Activated CD4-positive, alpha-beta T cell treated with anti-CD3 and anti-CD28 coated beads for 48 hours (primary cell): Measurements from ENCODE around the gene IRF1.
A peak's percentile ranks its signal among the peaks of the same experiment; 100 is the strongest.

Experiments used
- DNase-seq: peaks from one replicate; pipeline ENCODE4 v3.0.0-alpha.2; 2020

IRF1 gene

DNA sequence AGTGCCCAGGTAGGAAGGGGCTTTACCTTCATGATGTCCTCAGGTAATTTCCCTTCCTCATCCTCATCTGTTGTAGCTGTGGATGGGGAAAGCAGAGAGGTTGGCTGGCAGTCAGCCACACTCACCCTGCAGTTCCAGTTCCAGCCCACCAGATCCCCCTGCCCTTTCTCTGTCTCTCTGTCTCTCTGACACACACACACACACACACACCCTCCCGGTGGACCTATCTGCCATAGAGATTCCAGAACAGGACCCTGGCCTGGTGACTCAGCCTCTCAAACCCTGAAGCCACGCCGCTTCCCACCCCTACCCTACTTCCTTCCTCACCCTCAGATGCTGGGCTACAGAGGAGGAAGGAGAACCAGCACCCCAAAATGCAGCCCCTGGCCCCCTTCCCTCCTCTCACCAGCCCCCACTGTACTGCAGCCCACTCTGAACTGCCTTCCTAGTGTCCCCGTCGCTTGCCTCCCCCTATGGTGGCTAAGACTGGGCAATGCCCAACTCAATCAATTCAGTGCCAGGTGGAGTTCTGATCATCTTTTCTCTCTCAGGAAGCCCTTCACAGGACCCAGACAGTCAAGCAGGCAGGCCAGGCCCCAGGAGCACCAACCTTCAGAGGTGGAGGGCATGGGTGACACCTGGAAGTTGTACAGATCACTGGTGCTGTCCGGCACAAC, 4.8 kb downstream of the IRF1 start:
- DNase-seq, result no peak

DNA sequence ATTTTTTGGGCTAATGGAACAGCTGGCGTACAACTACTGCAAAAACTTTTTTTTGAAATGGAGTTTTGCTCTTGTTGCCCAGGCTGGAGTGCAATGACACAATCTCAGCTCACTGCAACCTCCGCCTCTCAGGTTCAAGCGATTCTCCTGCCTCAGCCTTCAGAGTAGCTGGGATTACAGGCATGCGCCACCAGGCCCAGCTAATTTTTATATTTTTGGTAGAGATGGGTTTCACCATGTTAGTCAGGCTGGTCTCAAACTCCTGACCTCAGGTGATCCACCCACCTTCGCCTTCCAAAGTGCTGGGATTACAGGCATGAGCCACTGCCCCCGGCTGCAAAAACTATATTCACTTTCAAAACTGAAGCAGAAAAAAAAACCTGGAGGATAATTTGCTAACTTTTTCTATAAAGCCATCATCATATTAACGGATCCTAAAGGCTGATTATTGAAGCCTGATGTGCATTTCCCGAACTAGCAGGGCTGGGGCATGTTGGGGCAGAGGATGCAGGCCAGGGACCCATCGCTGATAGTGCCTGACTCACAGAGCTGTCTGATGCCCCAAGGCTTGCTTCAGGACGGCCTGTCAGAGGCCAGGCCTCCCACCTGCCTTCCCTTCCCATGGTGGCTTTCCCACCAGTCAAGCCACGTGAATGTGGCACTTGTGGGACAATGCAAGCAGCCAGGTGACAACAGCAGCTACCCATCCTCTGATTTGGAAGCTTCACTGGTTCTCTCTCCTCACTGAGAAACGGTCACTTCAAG, 5.5 kb downstream of the IRF1 start:
- DNase-seq, result peak; percentile 18

DNA sequence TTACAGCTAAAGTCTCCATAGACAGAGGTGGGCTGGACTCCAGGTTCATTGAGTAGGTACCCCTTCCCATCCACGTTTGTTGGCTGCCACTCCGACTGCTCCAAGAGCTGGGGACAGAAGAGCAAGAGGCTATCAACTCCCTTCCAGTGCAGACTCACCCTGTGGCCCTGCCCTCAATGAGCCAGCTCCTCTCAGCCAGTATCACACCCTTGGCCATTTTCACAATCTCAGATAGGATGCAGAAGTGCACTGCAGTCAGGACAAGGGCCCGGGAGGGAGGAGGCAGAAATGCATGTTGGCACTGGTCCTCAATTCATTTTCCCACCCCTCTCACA, 6.2 kb downstream of the IRF1 start:
- no peak for DNase-seq

DNA sequence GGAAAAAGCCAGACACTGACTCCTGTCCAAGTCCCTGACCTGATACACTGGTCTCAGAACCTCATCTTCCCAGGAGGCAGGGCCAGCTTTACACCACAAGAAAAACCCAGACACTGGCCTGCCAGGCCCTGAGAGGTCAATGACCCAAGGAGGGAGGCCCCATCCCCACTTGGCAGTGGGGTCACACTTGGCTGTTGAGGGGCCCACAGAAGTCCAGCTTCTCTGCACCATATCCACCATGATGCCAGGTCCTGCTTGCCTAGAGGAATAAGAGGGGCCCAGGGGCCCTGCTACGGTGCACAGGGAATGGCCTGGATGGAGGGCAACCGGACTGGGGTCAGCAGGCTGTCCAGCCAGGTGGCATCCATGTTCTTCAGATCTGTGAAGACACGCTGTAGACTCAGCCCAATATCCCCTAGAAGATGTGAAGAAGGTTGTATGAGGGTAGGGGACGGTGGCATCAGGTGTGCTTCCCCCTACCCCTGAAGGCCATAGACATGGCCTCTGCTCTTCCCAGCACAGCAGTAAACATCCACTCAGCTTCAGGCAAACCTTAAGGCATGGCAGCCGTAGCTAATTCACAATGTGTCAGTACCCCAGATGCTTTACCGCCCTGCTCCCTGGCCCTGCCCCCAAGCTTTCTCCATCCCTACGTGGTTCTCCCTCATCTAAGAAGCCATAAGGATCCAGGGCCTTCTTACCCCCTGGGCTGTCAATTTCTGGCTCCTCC, 6.7 kb downstream of the IRF1 start:
- DNase-seq, result no peak

DNA sequence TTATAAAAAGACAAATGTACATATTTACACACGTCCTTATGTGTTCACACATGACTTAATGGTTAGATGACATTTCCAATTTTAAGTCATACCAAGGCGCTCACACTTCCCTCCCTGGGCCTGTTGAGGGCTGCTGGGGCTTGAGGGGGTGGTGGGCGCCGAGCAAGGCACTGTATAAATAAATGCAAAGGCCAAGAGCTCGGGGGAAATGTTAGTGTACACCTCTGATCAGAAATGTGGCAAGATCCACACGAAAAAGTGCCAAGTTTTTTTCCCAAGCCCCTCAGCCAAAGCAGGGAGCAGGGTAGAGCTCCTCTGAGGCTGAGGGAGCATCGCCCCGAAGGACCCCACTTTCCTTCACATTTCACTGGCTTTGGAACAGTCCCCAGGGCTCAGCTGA, 7.5 kb downstream of the IRF1 start:
- DNase-seq, result no peak

DNA sequence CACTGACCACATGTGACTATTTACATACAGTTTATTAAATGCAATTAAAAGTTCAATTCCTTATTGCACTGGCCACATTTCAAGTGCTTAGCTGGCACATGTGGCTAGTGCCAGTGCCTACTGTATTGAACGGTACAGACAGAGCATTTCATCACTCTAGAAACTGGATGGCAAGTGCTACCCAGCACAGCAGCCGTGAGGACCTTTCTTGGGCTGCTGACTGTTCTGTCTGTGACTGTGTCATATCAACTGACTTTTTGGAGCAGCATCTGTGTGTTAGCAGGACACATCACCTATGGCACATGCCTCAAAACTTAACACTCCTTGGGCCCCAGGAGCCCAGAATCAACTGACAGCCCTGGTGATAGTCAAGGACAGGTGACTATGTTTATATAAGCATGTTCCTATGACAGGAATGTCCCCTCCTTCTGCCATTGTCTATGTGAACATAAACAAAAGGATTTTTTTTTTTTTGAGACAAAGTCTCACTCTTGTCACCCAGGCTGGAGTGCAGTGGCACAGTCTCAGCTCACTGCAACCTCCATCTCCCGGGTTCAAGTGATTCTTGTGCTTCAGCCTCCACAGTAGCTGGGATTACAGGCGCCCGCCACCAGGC, 8.9 kb downstream of the IRF1 start:
- DNase-seq, result no peak

DNA sequence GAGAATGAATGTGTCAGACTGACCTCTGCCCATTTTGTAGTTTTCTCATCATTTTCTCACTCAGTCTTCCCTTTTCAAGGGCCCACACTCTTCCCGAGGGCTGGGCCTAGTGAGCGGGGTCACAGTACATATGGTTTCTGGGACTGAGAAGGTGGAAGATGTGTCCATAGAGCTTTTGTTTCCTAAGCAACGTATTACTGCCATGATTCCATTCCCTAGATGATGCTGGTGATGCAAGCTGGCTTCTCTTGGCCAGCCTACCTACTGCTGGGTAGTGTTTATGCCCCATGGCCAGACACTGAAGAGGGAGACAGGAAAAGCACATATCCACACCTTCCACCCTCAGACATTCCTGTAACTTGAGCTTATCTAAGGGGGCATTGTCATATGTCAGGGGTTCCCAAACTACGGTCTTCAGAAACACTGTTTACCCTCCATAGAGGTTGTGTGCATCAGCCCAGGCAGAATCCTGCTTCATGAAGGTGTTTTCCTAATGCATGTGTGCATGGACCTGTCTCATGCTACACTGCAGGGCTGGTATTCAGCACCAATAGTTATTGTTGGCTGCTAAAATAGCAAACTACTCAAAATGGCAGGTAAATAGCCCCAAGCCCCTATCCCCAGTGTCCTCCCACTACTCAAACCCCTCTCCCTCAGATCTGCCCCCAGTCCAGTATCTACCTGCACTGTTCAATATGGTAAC, 9.5 kb downstream of the IRF1 start:
- peak; percentile 21 for DNase-seq

DNA sequence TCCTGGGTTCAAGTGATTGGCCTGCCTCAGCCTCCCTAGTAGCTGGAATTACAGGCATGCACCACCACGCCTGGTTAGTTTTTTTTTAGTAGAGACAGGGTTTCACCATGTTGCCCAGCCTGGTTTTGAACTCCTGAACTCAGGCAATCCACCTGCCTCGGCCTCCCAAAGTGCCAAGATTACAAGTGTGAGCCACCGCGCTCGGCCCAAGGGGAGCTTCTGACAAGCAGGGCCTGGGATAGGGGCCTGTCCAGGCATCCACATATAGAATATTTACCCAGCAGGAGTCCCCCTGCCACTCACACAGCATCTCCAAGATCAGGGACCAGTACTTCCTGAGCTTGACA, 10.1 kb downstream of the IRF1 start:
- DNase-seq, result no peak

DNA sequence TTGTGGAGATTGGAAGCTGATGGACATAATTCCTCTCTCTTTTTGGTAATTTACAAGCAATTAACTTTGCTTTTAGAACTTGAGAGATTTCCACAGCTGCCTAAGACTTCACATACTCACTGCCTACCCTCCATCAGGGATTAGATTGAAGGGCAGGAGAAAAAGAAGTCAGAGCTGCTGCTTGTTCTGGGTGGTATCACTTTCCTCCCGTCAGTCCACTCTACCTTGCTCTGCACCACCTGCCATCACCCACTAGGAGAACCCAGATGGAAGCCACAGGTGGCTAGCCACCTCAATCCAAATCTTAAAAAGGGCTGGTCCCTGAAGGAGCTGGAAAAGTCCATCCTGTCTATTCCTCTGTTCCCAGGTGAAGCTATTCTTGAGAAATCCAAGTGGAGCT, 10.5 kb downstream of the IRF1 start:
- DNase-seq, result no peak

DNA sequence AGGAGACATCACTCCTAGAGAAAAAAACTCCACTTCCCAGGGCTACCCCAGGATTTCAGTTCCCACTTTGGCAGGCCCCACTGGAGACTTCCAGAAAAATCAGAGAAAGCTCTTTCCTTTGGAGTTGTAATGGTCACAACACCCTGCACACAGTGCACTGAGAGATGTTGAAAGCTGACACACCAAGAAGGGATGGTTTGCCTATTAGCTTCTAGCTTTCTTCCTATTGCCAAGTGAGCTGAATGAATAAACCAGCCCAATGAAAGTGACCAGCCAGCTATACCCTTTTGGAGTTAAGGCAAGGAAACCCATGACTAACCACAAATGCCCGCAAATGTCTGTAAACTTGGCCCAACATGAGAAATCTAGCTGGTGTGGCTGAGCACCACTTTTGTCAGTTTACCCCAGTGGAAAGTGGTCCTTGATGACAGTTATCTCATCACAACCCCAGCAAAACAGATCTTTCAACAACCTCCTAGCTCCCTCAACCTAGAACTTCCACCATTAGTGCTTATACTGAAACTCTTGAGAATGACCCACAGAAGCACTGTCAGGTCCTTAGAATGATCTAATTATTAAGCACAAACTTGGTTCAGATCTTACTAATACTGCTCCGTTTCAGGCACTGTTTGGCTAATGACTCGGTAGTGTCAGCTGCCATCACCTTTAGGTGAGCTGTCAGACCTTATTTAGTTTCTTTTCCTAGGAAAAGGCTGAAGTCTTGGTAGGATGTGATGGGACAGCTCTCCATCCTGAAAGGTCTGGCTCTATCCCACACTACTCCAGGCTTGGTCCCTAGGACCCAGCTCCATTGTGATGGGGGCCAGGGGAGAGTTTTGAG, 11.2 kb downstream of the IRF1 start:
- DNase-seq, result no peak

DNA sequence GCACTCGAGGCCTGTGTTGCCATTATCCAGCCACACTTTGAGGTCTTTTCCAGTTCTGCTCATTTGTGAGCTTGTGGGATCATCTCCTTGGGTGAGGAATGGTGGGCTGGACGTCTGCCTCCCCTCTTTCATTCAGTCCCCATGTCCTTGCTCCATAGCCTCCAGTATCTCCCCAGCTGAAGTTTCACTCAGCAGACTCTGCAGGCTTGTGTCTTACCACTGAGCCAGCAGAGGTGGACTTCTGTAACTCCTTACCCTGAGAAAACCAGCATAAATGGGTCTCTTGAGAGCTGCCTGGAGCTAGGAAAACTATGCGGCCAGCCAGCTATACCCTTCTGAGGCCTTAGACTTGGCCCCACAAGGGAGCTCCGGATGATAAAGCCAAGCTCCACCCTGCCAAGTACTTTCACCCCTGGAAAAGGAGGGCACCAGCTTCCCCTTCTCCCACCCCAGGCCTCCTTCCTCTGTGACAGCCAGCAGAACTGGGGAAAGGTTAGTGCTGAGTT, 12.2 kb downstream of the IRF1 start:
- DNase-seq, result no peak

DNA sequence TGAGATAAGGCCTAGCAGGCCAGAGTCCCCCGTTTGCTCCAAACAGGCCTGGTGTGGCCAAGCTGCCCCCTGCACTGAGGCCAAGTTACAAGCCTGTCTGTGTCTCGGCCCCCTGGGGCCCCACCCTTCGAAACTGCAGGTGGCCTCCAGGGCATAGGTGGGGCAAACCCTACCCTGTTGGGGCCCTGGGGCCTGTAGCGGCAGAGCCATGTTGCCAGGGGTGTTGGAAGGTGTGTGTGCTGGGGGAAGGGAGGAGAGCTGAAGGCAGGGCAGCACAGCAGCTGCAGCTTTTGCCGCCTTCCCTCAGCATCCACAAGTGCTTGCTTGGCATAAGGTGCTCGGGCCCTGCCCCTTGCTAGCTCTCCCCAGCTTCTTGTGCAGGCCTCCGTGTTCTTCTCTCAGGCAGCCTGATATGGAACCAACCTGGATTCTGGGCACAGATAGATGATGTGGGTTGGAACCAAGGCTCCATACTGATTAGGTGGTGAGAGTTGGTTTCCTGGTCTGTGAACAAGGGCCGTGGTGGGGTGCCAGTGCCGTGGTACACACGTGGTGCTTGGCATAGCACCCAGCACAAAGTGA, 12.7 kb downstream of the IRF1 start:
- DNase-seq, result no peak

DNA sequence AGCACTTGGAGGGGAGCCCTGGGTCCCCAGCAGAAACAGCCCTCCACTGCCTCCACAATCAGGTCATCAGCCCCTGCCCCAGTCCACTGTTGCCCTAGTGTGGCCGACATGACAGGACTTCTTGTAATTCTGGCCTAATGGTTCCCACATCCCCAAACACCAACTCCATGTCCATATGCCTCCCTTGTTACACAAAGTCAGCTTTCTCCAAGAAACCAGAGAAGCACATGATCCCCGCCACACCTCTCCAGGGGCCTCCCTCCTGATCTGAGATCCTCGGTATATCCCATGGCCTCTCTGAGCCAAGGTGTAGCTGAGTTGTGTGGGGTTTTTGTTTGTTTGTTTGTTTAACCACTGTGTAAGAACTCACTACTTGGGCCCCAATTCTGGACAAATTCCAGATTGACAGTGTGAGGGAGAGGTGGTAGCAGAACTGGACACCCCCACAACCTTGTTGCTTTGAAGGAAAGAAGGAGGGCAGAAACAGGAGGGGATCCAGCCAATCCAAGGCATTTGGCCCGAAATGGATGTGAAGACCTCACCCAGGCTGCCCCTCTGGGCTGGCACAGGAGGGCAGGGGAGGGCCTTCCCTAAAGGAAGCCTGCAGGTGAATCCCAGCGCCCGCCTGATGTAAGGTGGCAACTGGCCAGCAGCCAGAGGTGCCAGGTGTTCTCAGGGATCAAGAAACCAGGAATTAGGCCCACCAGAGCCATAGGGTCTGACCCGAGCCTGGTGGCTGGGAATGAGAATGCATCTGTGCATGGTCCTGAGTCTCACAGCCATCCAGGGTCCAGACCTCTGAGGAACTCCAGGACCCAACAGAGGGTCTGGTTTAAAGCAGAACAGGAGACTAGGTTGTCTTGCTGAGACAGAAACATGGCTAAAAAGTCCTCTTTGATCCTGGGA, 13.4 kb downstream of the IRF1 start:
- DNase-seq, result peak; percentile 5

DNA sequence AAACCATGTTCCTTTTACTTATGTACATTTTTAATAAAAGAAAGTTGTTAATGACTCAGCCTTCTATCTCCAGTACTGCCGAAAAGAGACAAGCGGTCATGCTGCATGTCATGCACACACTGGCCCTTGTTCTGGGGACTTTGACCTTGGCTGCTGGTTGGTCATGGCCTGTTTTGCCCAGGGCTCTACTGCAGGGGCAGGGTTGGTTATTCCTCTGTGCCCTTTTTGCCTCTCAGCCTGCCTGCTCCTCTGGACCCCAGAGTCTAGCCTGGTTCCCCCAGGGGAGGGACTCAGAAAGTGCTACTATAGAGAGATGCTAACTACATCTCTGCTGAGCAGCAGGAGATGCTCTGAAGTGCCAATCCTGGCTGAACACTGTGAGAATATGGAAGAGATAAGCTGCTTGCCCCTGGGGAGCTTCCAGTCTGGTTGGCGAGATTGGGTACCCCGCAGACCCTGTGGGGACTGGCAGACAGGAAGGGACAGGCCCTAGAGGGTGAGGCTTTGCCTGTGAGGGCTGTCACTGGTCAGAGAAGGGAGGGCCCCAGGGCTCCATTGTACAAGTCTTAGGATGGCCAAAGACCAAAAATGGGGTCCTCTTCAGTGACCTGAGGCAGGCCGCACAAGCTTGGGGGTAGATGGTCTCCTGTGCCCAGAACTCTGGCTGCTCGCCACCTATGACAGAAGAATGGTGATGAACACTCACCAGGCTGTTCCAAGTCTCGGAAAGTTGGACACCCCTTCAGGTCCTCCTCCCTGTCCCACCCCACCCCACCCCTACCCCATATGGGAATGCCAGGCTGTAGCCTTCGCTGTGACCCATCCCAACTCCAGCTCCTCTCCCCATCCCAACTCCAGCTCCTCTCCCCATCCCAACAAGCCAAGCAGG, 14.3 kb downstream of the IRF1 start:
- peak; percentile 5 for DNase-seq

DNA sequence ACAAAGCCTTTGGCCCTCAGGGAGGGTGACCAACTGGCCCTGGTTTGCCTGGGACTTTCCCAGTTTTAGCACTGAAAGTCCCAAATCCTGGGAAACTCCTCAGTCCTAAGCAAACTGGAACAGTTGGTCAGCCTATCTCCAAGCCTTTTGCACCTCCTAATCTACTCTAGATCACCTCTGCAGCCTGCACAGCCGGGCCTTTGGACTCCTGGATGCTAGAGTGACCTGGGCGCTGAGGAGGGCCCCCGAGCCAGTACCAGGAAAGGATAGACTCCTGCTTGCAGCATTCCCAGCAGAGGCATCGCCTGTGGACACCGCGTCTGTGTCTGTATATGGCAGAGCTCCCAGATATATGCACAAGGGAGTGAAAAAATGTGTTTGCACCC, 15.1 kb downstream of the IRF1 start:
- peak; percentile 2 for DNase-seq

DNA sequence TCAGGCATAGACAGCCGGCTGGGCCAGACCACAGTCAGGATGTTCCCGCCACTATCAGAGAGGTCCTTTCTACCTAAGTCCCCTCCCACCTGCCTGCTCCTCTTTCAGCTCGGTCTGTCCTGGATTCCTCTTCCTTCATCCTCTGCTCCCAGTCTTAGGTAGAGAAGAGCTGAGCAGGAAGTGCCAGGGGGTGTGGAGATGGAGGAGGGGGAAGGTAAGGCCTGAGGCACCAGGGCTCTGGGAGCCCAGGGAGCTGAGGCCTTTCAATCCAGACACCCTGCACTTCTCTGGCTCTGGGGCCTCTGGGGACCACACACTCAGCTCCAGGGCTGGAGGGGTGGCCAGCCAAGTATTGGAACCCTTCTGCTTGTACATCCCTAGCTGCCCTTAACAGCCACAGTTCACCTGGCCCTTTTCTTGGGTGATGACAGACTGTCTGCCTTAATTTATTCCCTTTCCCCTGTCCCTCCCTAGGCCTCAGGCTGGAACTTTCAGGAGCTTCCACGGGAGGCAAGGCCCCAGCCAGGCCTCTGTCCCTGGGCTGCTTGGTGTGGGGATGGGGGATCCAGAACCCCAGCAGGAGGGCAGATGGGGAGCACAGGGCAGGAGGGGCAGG, 15.6 kb downstream of the IRF1 start:
- DNase-seq, result peak; percentile 2

DNA sequence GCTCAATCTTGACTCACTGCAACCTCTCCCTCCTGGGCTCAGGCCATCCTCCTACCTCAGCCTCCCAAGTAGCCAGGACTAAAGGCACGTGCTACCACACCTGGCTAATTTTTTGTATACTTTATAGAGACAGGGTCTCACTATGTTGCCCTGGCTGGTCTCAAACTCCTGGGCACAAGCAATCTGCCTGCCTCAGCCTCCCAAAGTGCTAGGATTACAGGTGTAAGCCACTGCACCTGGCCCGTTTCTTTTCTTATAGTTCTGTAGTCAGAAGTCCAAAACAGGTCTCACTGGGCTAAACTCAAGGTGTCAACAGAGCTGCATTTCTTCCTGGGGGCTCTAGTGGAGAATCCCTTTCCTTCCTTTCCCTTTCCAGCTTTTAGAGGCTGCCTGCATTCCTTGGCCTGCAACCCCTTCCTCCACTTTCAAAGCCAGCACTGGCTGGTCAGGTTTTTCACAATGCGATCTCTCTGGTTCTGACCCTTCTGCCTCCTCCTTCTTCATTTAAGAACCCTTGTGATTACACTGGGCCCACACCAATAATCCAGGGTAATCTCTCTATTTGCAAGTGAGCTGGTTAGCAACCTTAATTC, 16.3 kb downstream of the IRF1 start:
- DNase-seq, result peak; percentile 3

DNA sequence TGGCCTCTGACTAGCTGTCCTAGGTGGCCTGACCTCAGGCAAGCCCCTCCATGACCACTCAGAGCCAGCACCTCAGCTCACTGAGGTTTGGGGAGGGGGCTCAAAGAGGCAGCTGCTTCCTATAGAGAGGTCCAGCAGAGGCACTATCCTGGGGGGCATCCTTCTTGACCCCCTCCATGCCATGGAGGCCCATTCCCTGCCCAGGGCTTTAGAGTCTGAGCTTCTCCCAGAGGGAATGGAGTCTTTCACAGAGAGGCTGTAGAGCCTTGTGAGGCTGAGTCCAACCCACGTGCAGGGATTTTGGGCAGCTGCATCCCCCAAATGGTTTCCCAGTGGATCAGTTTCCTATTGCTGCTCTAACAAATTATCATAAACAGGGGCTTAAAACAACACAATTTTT, 16.9 kb downstream of the IRF1 start:
- DNase-seq, result peak; percentile 1
